GM12872 (cell line): ENCODE measurements around the gene IKZF2.

Source experiments
- CTCF ChIP-seq: IDR thresholded peaks from 3 replicates; pipeline ENCODE4 v1.5.1; 2011; ENCODE audit warnings: low read depth, mild to moderate bottlenecking, low read length, moderate library complexity; ENCODE audit not compliant: insufficient read depth

The IKZF2 gene

GRCh38 chr2:213010106-213010779 lies 141.2 kb downstream of the IKZF2 start:
- no peak for TF ChIP-seq CTCF

DNA sequence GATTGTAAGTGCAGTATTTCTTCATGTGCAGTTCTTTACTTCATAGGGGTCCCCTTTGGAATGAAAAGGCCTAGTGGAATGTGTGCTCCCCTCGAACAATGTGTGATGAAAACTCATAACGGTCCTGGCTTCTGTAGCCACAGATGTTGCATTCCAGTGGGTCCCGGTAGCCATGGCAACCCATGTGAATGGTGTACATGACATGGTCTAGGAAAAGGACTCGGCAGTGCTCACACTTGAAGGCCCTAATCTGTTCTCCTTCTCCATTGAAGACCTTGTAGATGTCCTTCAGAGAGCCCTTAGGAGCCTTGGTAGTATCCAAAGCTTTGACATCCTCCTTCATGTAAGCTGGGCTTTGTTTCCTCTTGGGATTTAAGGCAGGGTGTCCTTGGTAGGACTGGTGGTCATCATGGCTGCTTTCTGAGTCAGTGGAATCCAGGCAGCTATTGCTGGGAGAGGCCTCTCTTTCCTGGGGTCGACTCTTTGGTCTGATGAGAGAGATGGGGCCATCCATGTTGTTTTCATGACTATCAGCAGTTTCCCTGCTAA lies 144.0 kb downstream of the IKZF2 start:
- no peak for TF ChIP-seq CTCF

- no peak for TF ChIP-seq CTCF
These were observed 147.1 kb downstream of the IKZF2 start for GRCh38 chr2:213004197-213004821.

GRCh38 chr2:213002383-213002782 lies 149.0 kb downstream of the IKZF2 start:
- TF ChIP-seq CTCF = no peak

GRCh38 chr2:213001297-213001910 lies 150.0 kb downstream of the IKZF2 start:
- TF ChIP-seq CTCF = no peak

GRCh38 chr2:212998626-212999359 lies 152.6 kb downstream of the IKZF2 start:
- TF ChIP-seq CTCF = no peak

- no peak for TF ChIP-seq CTCF
These were observed 153.8 kb downstream of the IKZF2 start for GRCh38 chr2:212997526-212998020.
